ENCODE data around the gene CSH2.
"Not testable (repeated sequence)": the region's sequence is repeated elsewhere in the genome, so short reads cannot be mapped to it uniquely, and the experiment has no call there.

Gene CSH2

DNA sequence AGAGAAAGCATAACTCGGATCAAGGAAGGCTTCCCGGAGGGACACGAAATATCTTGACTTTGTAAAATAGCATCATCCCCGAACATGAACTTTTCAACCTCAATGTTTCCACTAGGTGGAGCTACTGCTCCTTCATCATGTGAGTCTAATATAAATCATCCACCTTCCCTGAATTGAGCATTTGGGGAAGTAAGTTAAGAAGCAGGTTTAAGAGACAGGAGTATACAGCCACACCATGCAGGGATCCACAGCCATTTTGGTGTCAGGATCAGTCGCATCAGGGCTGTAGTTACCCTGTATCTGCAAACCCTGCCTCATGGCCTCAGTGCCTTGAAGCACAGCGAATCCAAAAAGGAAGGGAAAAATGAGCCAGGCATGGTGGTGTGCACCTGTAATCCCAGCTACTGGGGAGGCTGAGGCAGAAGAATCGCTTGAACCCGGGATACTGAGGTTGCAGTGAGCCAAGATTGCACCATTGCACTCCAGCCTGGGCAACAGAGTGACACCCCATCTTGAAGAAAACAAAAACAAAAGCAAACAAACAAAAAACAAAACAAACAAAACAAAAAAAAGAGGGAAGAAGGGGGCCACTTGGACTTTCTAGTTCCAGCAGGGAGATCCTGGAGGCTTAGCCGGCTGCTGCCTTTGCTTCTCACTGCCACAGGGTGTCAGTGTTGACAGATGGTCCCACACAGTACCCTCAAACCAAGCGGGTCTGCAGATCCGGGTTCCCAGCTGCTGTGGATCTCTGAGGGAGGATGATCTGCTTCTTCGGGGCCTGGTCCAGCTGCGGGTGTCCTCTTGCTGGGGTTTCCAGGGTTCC is 15.8 kb upstream of the CSH2 start:
- not testable (repeated sequence) for DNase-seq (ENCODE audit: low spot score)

DNA sequence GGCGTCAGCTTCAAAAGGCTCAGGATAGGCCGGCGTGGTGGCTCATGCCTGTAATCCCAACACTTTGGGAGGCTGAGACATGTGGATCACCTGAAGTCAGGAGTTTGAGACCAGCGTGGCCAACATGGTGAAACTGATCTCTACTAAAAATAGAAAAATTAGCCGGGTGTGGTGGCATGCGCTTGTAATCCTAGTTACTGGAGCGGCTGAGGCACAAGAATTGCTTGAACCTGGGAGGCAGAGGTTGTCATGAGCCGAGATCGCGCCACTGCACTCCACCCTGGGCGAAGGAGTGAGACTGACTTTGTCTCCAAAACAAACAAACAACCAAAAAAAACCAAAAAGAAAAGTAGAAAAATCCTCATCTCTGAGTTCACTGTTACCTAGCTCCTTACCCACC is 11.6 kb upstream of the CSH2 start:
- DNase-seq (ENCODE audit: low spot score) = not testable (repeated sequence)

GRCh38 chr17:63882626-63883126 is 9.2 kb upstream of the CSH2 start:
- DNase-seq (ENCODE audit: low spot score) = not testable (repeated sequence)

- DNase-seq (ENCODE audit: low spot score) = peak; percentile 78
- TF ChIP-seq, protein P1, sequence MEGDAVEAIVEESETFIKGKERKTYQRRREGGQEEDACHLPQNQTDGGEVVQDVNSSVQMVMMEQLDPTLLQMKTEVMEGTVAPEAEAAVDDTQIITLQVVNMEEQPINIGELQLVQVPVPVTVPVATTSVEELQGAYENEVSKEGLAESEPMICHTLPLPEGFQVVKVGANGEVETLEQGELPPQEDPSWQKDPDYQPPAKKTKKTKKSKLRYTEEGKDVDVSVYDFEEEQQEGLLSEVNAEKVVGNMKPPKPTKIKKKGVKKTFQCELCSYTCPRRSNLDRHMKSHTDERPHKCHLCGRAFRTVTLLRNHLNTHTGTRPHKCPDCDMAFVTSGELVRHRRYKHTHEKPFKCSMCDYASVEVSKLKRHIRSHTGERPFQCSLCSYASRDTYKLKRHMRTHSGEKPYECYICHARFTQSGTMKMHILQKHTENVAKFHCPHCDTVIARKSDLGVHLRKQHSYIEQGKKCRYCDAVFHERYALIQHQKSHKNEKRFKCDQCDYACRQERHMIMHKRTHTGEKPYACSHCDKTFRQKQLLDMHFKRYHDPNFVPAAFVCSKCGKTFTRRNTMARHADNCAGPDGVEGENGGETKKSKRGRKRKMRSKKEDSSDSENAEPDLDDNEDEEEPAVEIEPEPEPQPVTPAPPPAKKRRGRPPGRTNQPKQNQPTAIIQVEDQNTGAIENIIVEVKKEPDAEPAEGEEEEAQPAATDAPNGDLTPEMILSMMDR (IDR thresholded peaks at IDR 0.05; ENCODE audit: extremely low read depth, missing control alignments) = peak; percentile 40
Observed at GRCh38 chr17:63881935-63882601, 8.6 kb upstream of the CSH2 start, which contains the start of gene GH2. Gene GH2, minus strand, starts transcription at chr17:63881944. Its CDS starts 143 bp downstream, at chr17:63881801.

- DNase-seq (ENCODE audit: low spot score) = not testable (repeated sequence)
Observed at GRCh38 chr17:63881337-63881736, 7.9 kb upstream of the CSH2 start.

- TF ChIP-seq, protein P1 (IDR thresholded peaks at IDR 0.05; ENCODE audit: extremely low read depth, missing control alignments) = no peak
- no peak for DNase-seq (ENCODE audit: low spot score)
Observed at GRCh38 chr17:63880706-63881105, 7.2 kb upstream of the CSH2 start.

DNA sequence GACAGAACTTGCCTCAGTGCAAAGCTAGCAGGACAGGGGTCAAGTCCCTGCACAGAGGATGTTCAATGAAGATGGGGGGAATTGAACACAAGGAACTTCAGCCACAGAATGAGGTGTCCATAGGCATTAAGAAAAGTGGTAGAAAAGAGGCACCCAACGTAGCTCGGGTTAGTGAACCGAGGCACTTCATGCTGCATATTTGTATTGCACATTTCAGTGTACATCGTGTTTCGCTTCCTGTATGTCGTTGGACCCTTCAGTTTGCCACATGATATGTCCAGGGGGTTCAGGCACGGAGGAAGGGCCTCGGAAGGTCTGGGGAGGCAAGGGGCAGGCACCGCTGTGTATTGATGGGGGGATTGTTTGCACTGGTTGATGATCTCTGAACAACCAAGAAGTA is 4.9 kb upstream of the CSH2 start:
- DNase-seq (ENCODE audit: low spot score) = not testable (repeated sequence)

- DNase-seq (ENCODE audit: low spot score) = not testable (repeated sequence)
Observed at GRCh38 chr17:63874693-63875092, 1.2 kb upstream of the CSH2 start.

GRCh38 chr17:63874061-63874626 is 667 bp upstream of the CSH2 start:
- not testable (repeated sequence) for DNase-seq (ENCODE audit: low spot score)

GRCh38 chr17:63871646-63872365 is 1.7 kb downstream of the CSH2 start:
- not testable (repeated sequence) for DNase-seq (ENCODE audit: low spot score)

- DNase-seq (ENCODE audit: low spot score) = not testable (repeated sequence)
Observed at GRCh38 chr17:63870292-63870665, 3.2 kb downstream of the CSH2 start.

GRCh38 chr17:63869491-63870291 is 3.8 kb downstream of the CSH2 start:
- not testable (repeated sequence) for DNase-seq (ENCODE audit: low spot score)

- not testable (repeated sequence) for DNase-seq (ENCODE audit: low spot score)
Observed at GRCh38 chr17:63866625-63867024, 6.9 kb downstream of the CSH2 start.
